IPS-NIHi11 (cell line): ENCODE data around the gene SMARCD3.

Source experiments
- DNase-seq: peaks from one replicate; pipeline ENCODE4 v3.0.0; 2012; ENCODE audit warnings: mixed read lengths, low spot score

The SMARCD3 gene

GRCh38 chr7:151248346-151249033 is at the start of gene SMARCD3:
SMARCD3 (minus strand) TSS chr7:151248694; CDS start chr7:151248562, 132 bp downstream.
- DNase-seq, result peak; percentile 66

DNA sequence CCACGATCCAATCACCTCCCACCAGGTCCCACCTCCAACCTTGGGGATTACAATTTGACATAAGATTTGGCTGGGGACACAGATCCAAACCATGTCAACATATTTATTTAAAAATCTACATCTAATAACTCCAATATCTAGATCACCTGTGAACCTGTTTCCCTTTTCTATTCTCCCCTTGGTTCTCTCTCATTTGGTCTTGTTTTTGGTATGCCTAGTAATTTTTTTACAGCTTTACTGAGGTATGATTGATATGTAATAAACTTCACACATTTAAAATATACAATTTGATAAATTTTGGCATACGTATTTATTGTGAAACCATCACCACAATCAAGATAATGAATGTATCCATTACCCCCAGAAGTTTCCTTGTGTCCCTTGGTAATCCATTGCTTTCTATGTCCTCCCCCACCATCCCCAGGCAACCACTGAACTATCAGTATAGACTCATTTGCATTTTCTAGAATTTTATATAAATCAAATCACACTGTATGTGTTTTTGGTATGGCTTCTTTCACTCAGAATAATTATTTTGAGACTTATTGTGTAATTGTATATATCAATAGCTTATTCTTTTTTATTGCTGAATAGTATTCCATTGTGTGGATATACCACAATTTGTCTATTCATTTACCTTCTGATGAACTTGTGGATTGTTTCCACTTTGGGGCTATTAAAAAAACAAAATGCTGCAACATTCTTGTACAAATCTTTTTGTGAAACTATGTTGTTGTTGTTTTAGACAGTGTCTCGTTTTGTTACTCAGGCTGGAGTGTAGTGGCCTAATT is 47.9 kb upstream of the SMARCD3 start:
- DNase-seq, result no peak

DNA sequence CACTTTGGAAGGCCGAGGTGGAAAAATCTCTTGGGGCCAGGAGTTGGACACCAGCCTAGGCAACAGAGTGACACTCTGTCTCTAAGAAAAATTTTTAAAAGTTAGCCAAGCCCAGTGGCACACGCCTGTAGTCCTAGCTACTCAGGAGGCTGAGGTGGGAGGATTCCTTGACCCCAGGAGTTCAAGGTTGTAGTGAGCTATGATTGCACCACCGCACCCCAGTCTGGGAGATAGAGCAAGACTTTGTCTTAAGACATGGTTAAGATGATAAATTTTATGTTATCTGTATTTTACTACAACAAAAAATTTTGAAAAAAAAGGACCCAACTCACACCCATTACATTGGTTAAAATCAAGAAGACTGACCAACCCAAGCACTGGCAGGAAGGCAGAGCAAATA is 44.4 kb upstream of the SMARCD3 start:
- no peak for DNase-seq

GRCh38 chr7:151291206-151291605 is 42.7 kb upstream of the SMARCD3 start:
- DNase-seq, result no peak

DNA sequence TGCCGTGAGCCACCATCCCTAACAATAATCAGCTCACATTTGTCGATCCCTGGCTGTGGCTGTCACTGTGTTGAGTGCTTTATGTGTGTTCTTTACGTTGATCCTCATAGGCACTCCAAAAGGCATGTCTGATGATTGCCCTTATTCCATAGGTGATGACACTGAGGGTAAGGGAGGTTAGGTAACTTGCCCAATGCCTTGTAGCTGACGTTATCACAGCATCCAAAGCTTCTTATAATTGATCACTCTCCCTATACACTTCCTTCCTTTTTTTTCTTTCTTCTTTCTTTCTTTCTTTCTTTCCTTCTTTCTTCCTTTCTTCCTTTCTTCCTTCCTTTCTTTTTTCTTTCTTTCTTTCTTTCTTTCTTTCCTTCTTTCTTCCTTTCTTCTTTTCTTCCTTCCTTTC is 41.9 kb upstream of the SMARCD3 start:
- DNase-seq, result no peak

GRCh38 chr7:151289891-151290290 is 41.4 kb upstream of the SMARCD3 start:
- DNase-seq, result no peak

DNA sequence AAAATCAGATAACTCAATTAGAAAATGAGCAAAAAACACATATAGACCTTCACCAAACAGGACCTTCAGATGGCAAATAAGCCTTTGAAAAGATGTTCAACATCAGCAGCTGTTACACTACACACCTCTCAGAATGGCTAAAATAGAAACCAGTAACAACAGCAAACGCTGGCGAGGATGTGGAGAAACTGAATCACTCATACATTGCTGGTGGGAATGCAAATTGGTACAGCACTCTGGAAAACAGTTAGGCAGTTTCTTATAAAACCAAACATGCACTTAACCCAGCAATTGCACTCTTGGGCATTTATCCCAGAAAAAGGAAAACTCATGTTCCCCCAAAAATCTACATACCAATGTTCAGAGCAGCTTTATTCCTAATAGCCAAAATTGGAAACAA is 37.7 kb upstream of the SMARCD3 start:
- DNase-seq, result no peak

DNA sequence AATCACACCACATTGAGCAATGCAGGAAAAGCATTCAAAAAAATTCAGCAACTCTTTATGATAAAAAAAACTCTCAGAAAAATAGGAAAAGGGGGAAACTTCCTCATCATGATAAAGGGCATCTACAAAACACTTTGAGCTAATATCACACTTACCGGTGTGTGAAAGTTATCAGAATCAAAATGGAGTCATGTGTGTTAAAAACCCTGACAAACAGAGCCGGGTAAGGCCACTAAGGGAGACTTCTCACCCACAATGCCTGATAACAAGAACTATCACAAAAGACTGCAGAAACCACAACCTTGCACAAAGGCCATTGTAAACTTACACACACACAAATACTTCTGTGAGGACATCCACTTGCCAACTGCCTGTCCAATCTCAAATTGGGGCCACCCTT is 34.8 kb upstream of the SMARCD3 start:
- DNase-seq, result no peak

- no peak for DNase-seq
Measured at GRCh38 chr7:151282111-151282510, 33.6 kb upstream of the SMARCD3 start.

- DNase-seq, result no peak
Measured at GRCh38 chr7:151281686-151282085, 33.2 kb upstream of the SMARCD3 start.

DNA sequence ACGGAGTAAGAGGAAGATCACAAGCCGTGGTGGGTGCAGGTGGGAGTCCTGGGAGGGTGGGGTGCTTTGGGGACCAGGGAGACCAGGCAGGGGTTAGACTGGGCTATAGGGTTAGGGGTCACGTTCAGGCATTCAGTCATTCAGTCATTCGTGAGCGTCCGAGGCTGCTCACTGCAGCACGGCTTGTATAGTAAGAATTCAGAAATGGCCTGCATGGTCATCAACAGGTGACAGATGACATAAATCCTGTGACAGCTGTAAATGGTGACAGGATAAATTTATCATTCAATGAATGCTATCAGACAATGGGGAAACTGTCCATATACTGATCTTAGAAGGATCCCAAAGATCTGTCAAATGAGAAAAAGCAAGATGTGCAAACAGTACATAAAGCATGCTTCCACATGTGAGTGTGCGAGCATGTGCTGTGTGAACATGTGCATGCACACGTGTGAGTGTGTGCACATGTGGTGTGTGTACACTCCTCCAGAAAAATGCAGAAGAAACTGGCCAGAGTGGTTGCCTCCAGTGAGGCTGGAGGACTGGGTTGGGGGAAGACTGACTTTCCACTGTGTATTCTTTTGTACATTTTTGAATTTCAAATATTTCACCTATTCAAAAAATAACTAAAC is 32.0 kb upstream of the SMARCD3 start:
- DNase-seq, result no peak

GRCh38 chr7:151279868-151280267 is 31.4 kb upstream of the SMARCD3 start:
- DNase-seq, result no peak

- DNase-seq, result no peak
Measured at GRCh38 chr7:151278949-151279348, 30.5 kb upstream of the SMARCD3 start.

DNA sequence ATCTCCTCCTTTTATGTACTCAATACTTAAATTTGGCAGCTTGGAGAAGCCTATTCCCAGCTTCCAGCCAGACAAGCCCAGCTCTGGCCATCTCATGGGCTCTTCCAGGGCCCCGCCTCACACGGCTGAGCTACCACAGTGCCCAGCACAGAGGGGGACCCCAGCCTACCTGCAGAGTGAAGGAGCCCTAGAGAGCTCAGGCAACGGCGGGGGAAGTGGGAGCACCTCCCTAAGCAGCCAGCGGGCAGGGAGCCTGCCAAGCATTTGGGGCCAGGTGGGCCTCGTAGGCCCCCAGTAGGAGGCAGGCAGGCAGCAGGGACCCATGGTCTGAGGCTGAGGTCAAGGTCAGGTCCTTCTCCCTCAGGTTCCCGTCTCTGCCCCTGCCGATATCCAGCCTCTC is 29.1 kb upstream of the SMARCD3 start:
- no peak for DNase-seq

- DNase-seq, result peak; percentile 93
Measured at GRCh38 chr7:151276666-151277590, 28.4 kb upstream of the SMARCD3 start.

DNA sequence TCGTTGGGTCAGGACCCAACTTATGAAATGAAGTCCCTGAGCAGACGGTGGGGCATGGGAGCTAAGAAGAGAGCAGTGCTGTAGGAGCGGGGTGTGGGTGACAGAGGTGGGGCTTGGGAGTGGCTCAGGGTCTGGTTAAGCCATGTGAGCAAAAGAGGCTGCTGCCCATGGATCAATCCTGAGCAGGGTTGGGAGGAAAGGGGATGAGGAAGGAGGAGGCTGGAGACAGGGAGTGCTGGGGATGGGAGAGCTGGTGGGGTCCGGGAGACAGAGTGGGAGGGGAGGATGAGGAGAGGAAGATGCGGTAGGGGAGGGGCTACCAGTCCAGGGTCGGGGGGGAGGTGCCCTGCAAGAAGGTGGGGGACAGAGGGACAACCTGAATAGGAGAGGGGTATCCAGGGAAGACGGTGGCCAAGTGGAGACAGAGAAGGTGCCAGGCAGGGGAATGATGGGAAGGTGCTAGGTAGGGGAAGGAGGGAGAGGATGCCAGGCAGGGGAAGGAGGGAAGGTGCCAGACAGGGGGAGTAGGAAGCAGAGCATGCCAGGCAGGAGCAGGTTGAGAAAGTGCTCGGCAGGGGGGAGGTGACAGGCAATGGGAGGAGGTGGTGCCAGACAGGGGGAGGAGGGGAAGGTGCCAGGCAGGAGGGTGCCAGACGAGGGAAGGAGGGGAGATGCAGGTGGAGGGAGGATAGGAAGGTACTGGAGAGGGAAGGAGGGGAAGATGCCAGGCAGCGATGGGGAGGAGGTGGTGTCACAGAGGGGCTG is 27.5 kb upstream of the SMARCD3 start:
- no peak for DNase-seq

DNA sequence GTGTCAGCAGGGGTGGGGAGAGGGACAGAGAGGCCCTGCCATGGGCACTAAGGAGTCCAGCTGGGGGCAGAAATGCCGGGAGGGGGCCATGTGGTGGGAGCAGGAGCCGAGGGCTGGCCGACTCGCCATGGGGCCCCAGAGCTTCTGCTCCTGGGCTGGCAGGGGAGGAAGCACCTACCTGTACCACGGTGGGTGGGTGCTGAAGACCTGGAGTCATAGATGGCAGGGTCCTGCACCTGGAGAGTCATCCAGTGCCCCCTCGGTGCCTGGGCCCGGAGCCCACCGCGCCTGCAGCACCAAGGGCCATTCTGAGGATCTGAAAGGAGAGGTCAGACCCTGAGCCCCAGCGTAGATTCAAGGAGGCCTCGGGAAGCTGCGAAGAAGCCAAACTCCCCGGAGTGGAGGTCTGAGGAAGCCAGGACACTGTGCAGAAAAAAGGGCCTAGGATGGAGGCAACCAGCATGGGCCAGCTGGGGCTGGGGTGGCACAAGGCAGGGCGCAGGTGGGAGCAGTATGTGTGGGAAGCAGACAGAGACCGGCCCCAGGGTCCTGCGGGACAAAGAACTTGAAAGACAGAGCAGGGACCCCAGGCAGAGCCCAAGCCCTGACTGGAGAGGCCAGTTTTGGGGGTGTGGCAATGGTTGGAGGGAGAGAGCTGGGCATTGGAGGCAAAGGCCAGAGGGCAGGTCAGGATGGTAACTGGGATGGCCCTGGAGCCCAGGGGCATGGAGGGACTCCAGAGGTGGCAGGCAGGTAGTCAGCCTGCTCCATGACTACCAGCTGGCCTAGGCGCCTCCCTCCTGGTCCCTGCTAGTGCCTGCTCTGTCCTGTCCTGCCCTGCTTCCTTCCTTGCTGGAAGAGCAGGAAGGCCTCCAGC is 26.7 kb upstream of the SMARCD3 start:
- DNase-seq, result no peak

- no peak for DNase-seq
Measured at GRCh38 chr7:151274396-151274795, 25.9 kb upstream of the SMARCD3 start.

- no peak for DNase-seq
Measured at GRCh38 chr7:151273651-151274390, 25.3 kb upstream of the SMARCD3 start.

DNA sequence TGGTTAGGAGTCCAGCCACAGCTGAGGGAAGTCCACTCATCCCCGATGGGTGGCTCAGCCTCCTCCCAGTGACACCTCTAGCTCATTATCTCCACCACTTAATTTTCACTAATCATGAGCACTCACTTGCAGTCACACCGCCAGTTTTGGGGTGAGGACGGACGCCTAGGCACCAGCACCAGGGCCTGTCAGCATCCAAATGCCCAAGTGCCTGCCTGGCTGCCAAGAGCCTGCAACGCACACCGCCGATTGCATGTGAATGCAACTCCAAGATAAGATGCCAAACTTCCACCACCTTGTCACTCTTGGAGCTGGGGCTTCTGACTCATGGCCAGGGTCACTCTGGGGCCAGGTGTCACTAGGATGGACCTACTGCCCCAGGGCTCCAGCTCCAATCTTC is 24.4 kb upstream of the SMARCD3 start:
- DNase-seq, result no peak
